H1 (cell line): Measurements from ENCODE around the gene TLE1. TPM values are rescaled to one million over a fixed set of nuclear protein-coding genes. Genes with fewer than 3 reads are reported as not detected.

ENCODE experiments used
- CTCF ChIA-PET: fragments of 300-600 bp; sonication (Branson Sonifier 250); formaldehyde crosslinking; loops from one replicate; lab custom pipeline; 2021; ENCODE audit not compliant: partially characterized antibody; lab: Charles Lee
- POLR2A ChIA-PET: fragments of 300-600 bp; sonication (Branson Sonifier 250); formaldehyde crosslinking; loops from one replicate; lab custom pipeline; 2021; ENCODE audit warnings: inconsistent platforms; ENCODE audit not compliant: partially characterized antibody; lab: Charles Lee
- DNase-seq, 2 experiments: peaks; one replicate each; pipeline versions ENCODE4 v3.0.0 to v3.0.0-alpha.2; 2010 to 2022; ENCODE audit warnings: low spot score in 2 of 2, low read depth in 1 of 2, mixed read lengths in 1 of 2
- FAIRE-seq: peaks from 2 replicates; lab custom pipeline; 2011; peaks lifted over from hg19 to GRCh38; lab: Jason Lieb, UNC
- H2AFZ ChIP-seq: 2 replicates; pipeline ENCODE4 v1.8.1; 2012; ENCODE audit warnings: low read length, inconsistent platforms
- H2AK5ac ChIP-seq: 2 replicates; pipeline ENCODE4 v1.6.1; 2013; ENCODE audit warnings: low read depth, low read length
- H2BK120ac ChIP-seq: replicated peaks from 2 replicates; pipeline ENCODE3; 2013; ENCODE audit warnings: low read depth, low read length, inconsistent platforms
- H2BK12ac ChIP-seq: 2 replicates; pipeline ENCODE4 v1.6.1; 2013; ENCODE audit warnings: low read depth, low read length
- H2BK15ac ChIP-seq: 2 replicates; pipeline ENCODE4 v1.6.1; 2013; ENCODE audit warnings: low read length
- H2BK20ac ChIP-seq: 2 replicates; pipeline ENCODE4 v1.6.1; 2013; ENCODE audit warnings: low read length
- H2BK5ac ChIP-seq: 2 replicates; pipeline ENCODE4 v1.6.1; 2013; ENCODE audit warnings: low read depth, low read length
- H3K14ac ChIP-seq: 2 replicates; pipeline ENCODE4 v1.6.1; 2013; ENCODE audit warnings: inconsistent platforms; ENCODE audit not compliant: insufficient read length
- H3K18ac ChIP-seq: 2 replicates; pipeline ENCODE4 v1.6.1; 2013; ENCODE audit warnings: low read length; ENCODE audit errors: extremely low read depth
- H3K23ac ChIP-seq: 2 replicates; pipeline ENCODE4 v1.6.1; 2013; ENCODE audit warnings: inconsistent platforms; ENCODE audit not compliant: insufficient read length
- H3K23me2 ChIP-seq: 2 replicates; pipeline ENCODE4 v1.6.1; 2013; ENCODE audit warnings: low read depth, low read length
- H3K27ac ChIP-seq: 2 replicates; pipeline ENCODE4 v1.6.1; 2011; ENCODE audit warnings: low read depth, low read length, inconsistent platforms
- H3K27me3 ChIP-seq, 4 experiments: replicated peaks in 1 of 4; 1 replicate in 1 of 4; 2 replicates in 3 of 4; pipeline versions ENCODE4 v1.6.1 to v1.8.1; 2011 to 2013; ENCODE audit warnings: low read length in 3 of 4, mild to moderate bottlenecking in 3 of 4, inconsistent platforms in 2 of 4, mixed read lengths in 2 of 4, moderate library complexity in 1 of 4; ENCODE audit not compliant: control insufficient read depth in 3 of 4, insufficient read depth in 3 of 4; ENCODE audit errors: extremely low read depth in 1 of 4
- H3K36me3 ChIP-seq, 4 experiments: 2 replicates each; pipeline versions ENCODE4 v1.6.1 to v1.8.1; 2011 to 2013; ENCODE audit warnings: mild to moderate bottlenecking in 4 of 4, low read length in 3 of 4, moderate library complexity in 2 of 4, control low read depth in 1 of 4, inconsistent platforms in 1 of 4; ENCODE audit not compliant: insufficient read depth in 4 of 4, control insufficient read depth in 2 of 4
- H3K4ac ChIP-seq: replicated peaks from 2 replicates; pipeline ENCODE3; 2013; ENCODE audit warnings: low read length, low read depth, mixed read lengths, inconsistent platforms; ENCODE audit not compliant: insufficient read length
- H3K4me1 ChIP-seq, 4 experiments: replicated peaks in 1 of 4; 1 replicate in 1 of 4; 2 replicates in 3 of 4; pipeline versions ENCODE4 v1.6.1 to v1.8.1; 2011 to 2013; ENCODE audit warnings: low read length in 3 of 4, inconsistent platforms in 2 of 4, mixed read lengths in 1 of 4; ENCODE audit not compliant: insufficient read depth in 4 of 4, control insufficient read depth in 3 of 4
- H3K4me2 ChIP-seq, 2 experiments: 2 replicates each; pipeline versions ENCODE4 v1.6.1 to v1.8.1; 2011 to 2013; ENCODE audit warnings: low read depth in 2 of 2, low read length in 2 of 2, control low read depth in 1 of 2, inconsistent platforms in 1 of 2, mild to moderate bottlenecking in 1 of 2; ENCODE audit not compliant: insufficient read depth in 1 of 2
- H3K4me3 ChIP-seq, 4 experiments: fragments of 200-600, 300-600 bp in 1 of 4; sonication (generic), shearing (Covaris generic), sonication (Bioruptor Twin) in 1 of 4; 2 replicates each; pipeline versions ENCODE4 v1.5.1 to v1.8.1; 2011 to 2016; ENCODE audit warnings: low read length in 4 of 4, low read depth in 3 of 4, control low read depth in 2 of 4, inconsistent platforms in 2 of 4, mild to moderate bottlenecking in 2 of 4, mixed read lengths in 1 of 4, moderate library complexity in 1 of 4; ENCODE audit not compliant: insufficient read depth in 2 of 4; ENCODE audit errors: extremely low read depth in 1 of 4
- H3K56ac ChIP-seq: replicated peaks from 2 replicates; pipeline ENCODE3; 2013; ENCODE audit warnings: low read depth, mild to moderate bottlenecking, mixed read lengths, low read length, inconsistent platforms; ENCODE audit not compliant: insufficient read length
- H3K79me1 ChIP-seq: 2 replicates; pipeline ENCODE4 v1.6.1; 2013; ENCODE audit warnings: low read depth, low read length, control low read depth
- H3K79me2 ChIP-seq, 2 experiments: 2 replicates each; pipeline versions ENCODE4 v1.6.1 to v1.8.1; 2012 to 2013; ENCODE audit warnings: low read length in 2 of 2, mild to moderate bottlenecking in 2 of 2, inconsistent platforms in 1 of 2; ENCODE audit not compliant: insufficient read depth in 2 of 2, control insufficient read depth in 1 of 2
- H3K9ac ChIP-seq, 4 experiments: replicated peaks in 1 of 4; 1 replicate in 1 of 4; 2 replicates in 3 of 4; pipeline versions ENCODE4 v1.6.1 to v1.8.1; 2011 to 2013; ENCODE audit warnings: low read depth in 3 of 4, low read length in 3 of 4, control low read depth in 2 of 4, mild to moderate bottlenecking in 2 of 4, moderate library complexity in 2 of 4, inconsistent platforms in 1 of 4; ENCODE audit errors: extremely low read depth in 1 of 4
- H3K9me3 ChIP-seq, 2 experiments: 2 replicates each; pipeline versions ENCODE4 v1.6.1 to v1.8.1; 2012 to 2013; ENCODE audit warnings: mild to moderate bottlenecking in 2 of 2, moderate library complexity in 2 of 2, control low read depth in 1 of 2, inconsistent platforms in 1 of 2, low read depth in 1 of 2, low read length in 1 of 2, mixed read lengths in 1 of 2; ENCODE audit not compliant: insufficient read depth in 2 of 2
- H4K20me1 ChIP-seq, 2 experiments: replicated peaks in 1 of 2; 2 replicates each; pipeline versions ENCODE3 to v1.8.1; 2011 to 2013; ENCODE audit warnings: inconsistent platforms in 2 of 2, low read length in 2 of 2, mild to moderate bottlenecking in 1 of 2; ENCODE audit not compliant: insufficient read depth in 2 of 2, control insufficient read depth in 1 of 2
- H4K5ac ChIP-seq: 2 replicates; pipeline ENCODE4 v1.6.1; 2013; ENCODE audit warnings: low read length, low read depth, mixed read lengths, inconsistent platforms; ENCODE audit not compliant: insufficient read length
- H4K8ac ChIP-seq: 2 replicates; pipeline ENCODE4 v1.8.0; 2013; ENCODE audit warnings: mild to moderate bottlenecking, moderate library complexity, low read length, inconsistent platforms; ENCODE audit not compliant: insufficient read depth; ENCODE audit errors: extremely low read depth
- H4K91ac ChIP-seq: replicated peaks from 2 replicates; pipeline ENCODE3; 2013; ENCODE audit warnings: low read length, mixed read lengths, inconsistent platforms; ENCODE audit not compliant: insufficient read length
- BCL11A ChIP-seq, 2 experiments: IDR thresholded peaks; one replicate each; pipeline ENCODE4 v1.6.1; 2011; ENCODE audit warnings: low read depth in 2 of 2, low read length in 2 of 2, mild to moderate bottlenecking in 2 of 2
- CBX8 ChIP-seq: fragments of 300-800, 300-1000 bp; sonication (generic); IDR thresholded peaks from 2 replicates; pipeline ENCODE4 v1.7.1; 2016; ENCODE audit warnings: low read depth, low read length, borderline replicate concordance
- CTBP2 ChIP-seq: IDR thresholded peaks from 2 replicates; pipeline ENCODE4 v1.7.0; 2011; ENCODE audit warnings: borderline replicate concordance, mild to moderate bottlenecking, moderate library complexity, mixed read lengths, low read length; ENCODE audit not compliant: insufficient read depth, insufficient read length
- EGR1 ChIP-seq: IDR thresholded peaks from 2 replicates; pipeline ENCODE4 v1.6.1; 2011; ENCODE audit warnings: low read depth, low read length, borderline replicate concordance
- GABPA ChIP-seq: IDR thresholded peaks from 2 replicates; pipeline ENCODE4 v1.6.1; 2011; ENCODE audit warnings: mild to moderate bottlenecking, low read length, moderate library complexity, borderline replicate concordance; ENCODE audit not compliant: insufficient read depth
- NRF1 ChIP-seq: IDR thresholded peaks from 2 replicates; pipeline ENCODE4 v1.6.1; 2011; ENCODE audit warnings: mild to moderate bottlenecking, low read depth, low read length, improper control_type of control experiment
- POLR2A ChIP-seq, 2 experiments: IDR thresholded peaks; 1 replicate in 1 of 2; 2 replicates in 1 of 2; pipeline ENCODE4 v1.6.1; 2011; ENCODE audit warnings: low read depth in 2 of 2, low read length in 2 of 2, mild to moderate bottlenecking in 2 of 2; ENCODE audit errors: control extremely low read depth in 1 of 2
- RAD21 ChIP-seq, 2 experiments: IDR thresholded peaks in 1 of 2; conservative IDR thresholded peaks in 1 of 2; 2 replicates each; pipeline ENCODE4 v1.6.1; 2011; ENCODE audit warnings: low read depth in 2 of 2, low read length in 2 of 2, improper control_type of control experiment in 1 of 2, inconsistent platforms in 1 of 2, mild to moderate bottlenecking in 1 of 2, moderate library complexity in 1 of 2
- SIX5 ChIP-seq: IDR thresholded peaks from 2 replicates; pipeline ENCODE4 v1.6.1; 2011; ENCODE audit warnings: mild to moderate bottlenecking, low read depth, low read length
- SP1 ChIP-seq: IDR thresholded peaks from 2 replicates; pipeline ENCODE4 v1.6.1; 2011; ENCODE audit warnings: low read depth, low read length
- TAF7 ChIP-seq: optimal IDR thresholded peaks from 2 replicates; pipeline ENCODE3; 2011; ENCODE audit warnings: low read depth, mild to moderate bottlenecking, inconsistent platforms, low read length, moderate library complexity, borderline replicate concordance
- TCF12 ChIP-seq: IDR thresholded peaks from 2 replicates; pipeline ENCODE4 v1.6.1; 2011; ENCODE audit warnings: low read depth, mild to moderate bottlenecking, low read length
- ZNF274 ChIP-seq: IDR thresholded peaks from 2 replicates; pipeline ENCODE4 v1.7.0; 2012; ENCODE audit warnings: low read length, borderline replicate concordance; ENCODE audit errors: extremely low read depth
- polyA plus RNA-seq, 7 experiments: library from polyadenylated mRNA; depleted of rRNA in 3 of 7; stranded (reverse) in 5 of 7; unstranded in 2 of 7; fragments of >200 nt in 5 of 7; fragments of 200-250 nt in 2 of 7; gene quantifications; 1 replicate in 5 of 7; 2 replicates in 1 of 7; 4 replicates in 1 of 7; pipeline versions ENCODE4 v1.2.1 to v1.2.3, GENCODE V29; 2011 to 2013; ENCODE audit warnings: missing spikeins in 2 of 7, mixed read lengths in 2 of 7
- total RNA-seq: library from RNA; stranded (reverse); fragmentation: NEBNext Ultra II Directional; extraction: Animal tissue kit (Norgen Biotek cat#: 25700); gene quantifications from 2 replicates; pipeline ENCODE4 v1.2.1, GENCODE V29; 2021
- TF ChIP-seq, protein P1 (sequence below): IDR thresholded peaks from 2 replicates; pipeline ENCODE4 v1.6.1; 2012; ENCODE audit warnings: low read length, inconsistent platforms

Gene TLE1
- total and polyA plus RNA-seq, 2 of the 8 experiments (the other 6 are each of a cell fraction or from before 2014, with no cell fraction given), result 81.8 to 91.6 TPM

- ChIA-PET CTCF (no interaction called here), POLR2A (no interaction called here)
- Histone ChIP-seq H3K9ac (no peak overlapping the region), H3K4ac (no peak overlapping the region), H3K36me3 (peaks cover 0 to 17% (median 9%) of the 10 kb centered on the region in 4 experiments; a peak in 5 of 8 replicates), H3K27ac (no peak overlapping the region), H3K14ac (no peak overlapping the region), H4K20me1 (no peaks in the 10 kb centered on the region), H3K4me2 (no peak overlapping the region), H3K18ac (no peak overlapping the region), H3K23me2 (0 out of 2 replicates have a peak, but pooled peaks cover 2% of the 10 kb centered on the region), H2BK15ac (no peak overlapping the region), H3K79me1 (no peaks in the 10 kb centered on the region), H3K4me3 (no peak overlapping the region), H2BK20ac (no peak overlapping the region), H3K27me3 (no peaks in the 10 kb centered on the region), H3K9me3 (no peaks in the 10 kb centered on the region), H3K79me2 (no peaks in the 10 kb centered on the region), H3K56ac (no peak overlapping the region), H2BK120ac (no peak overlapping the region), H4K91ac (no peak overlapping the region), H2AK5ac (no peak overlapping the region), H4K8ac (no peak overlapping the region), H3K23ac (no peak overlapping the region), H2BK5ac (no peak overlapping the region), H4K5ac (no peak overlapping the region), H2BK12ac (no peak overlapping the region), H3K4me1 (peaks cover 0 to 10% (median 1%) of the 10 kb centered on the region in 4 experiments; a peak in 2 of 7 replicates), H2AFZ (no peak overlapping the region)
- FAIRE-seq, result no peak
- no peak for DNase-seq
- TF ChIP-seq POLR2A (IDR thresholded peaks at IDR 0.05; ENCODE audit: control extremely low read depth in 1 of 2, low read depth in 2 of 2, low read length in 2 of 2) (no peak), CBX8 (no peak), TAF7 (no peak), SIX5 (no peak), RAD21 (IDR thresholded peaks at IDR 0.05 in 1 of 2, conservative IDR thresholded peaks at IDR 0.05 in 1 of 2; ENCODE audit: low read depth in 2 of 2, low read length in 2 of 2) (no peak), GABPA (no peak), SP1 (no peak), NRF1 (no peak), EGR1 (no peak), ZNF274 (no peak), TCF12 (no peak), BCL11A (IDR thresholded peaks at IDR 0.05; ENCODE audit: low read depth in 2 of 2, low read length in 2 of 2) (no peak), CTBP2 (no peak)
- TF ChIP-seq, protein P1, sequence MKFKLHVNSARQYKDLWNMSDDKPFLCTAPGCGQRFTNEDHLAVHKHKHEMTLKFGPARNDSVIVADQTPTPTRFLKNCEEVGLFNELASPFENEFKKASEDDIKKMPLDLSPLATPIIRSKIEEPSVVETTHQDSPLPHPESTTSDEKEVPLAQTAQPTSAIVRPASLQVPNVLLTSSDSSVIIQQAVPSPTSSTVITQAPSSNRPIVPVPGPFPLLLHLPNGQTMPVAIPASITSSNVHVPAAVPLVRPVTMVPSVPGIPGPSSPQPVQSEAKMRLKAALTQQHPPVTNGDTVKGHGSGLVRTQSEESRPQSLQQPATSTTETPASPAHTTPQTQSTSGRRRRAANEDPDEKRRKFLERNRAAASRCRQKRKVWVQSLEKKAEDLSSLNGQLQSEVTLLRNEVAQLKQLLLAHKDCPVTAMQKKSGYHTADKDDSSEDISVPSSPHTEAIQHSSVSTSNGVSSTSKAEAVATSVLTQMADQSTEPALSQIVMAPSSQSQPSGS, result no peak
Measured at GRCh38 chr9:81578606-81579005, 110.7 kb downstream of the TLE1 start.
